ENCODE data around the gene FAM186B.

The FAM186B gene

DNA sequence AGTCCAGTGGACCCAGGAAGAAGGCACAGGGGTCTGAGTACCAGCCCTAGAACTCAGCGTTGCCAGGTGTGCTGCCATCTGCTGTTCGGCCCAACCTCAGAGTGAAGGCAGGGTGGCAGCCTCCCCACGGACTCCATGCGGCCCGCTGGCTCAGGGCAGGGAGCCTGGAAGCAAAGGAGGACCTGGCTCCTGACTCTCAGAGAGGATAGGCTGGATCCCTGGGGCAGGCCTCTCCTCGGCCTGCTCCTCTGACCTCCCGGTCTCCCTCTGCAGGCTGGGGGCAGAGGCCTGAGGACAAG lies 47.6 kb downstream of the FAM186B start:
- in situ Hi-C loops (cut with MboI; ENCODE audit: low pct_unique_long_range_greater_than_20kb, low sequenced_read_pairs), result no loop called here
- no peak for DNase-seq

DNA sequence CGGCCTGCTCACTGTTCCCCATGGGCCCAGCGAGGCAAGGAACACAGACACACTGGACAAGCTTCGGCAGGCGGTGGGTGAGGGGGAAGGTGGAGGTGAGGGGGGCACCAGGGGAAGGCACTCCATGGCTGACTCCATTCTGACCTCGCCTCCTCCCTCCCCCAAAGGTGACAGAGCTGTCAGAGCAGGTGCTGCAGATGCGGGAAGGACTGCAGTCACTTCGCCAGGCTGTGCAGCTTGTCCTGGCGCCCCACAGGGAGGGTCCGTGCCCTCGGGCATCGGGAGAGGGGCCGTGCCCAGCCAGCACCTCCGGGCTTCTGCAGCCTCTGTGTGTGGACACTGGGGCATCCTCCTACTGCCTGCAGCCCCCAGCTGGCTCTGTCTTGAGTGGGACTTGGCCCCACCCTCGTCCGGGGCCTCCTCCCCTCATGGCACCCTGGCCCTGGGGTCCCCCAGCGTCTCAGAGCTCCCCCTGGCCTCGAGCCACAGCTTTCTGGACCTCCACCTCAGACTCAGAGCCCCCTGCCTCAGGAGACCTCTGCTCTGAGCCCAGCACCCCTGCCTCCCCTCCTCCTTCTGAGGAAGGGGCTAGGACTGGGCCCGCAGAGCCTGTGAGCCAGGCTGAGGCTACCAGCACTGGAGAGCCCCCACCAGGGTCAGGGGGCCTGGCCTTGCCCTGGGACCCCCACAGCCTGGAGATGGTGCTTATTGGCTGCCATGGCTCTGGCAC lies 48.1 kb downstream of the FAM186B start:
- DNase-seq, result no peak
- in situ Hi-C loops (cut with MboI; ENCODE audit: low pct_unique_long_range_greater_than_20kb, low sequenced_read_pairs), result no loop called here

DNA sequence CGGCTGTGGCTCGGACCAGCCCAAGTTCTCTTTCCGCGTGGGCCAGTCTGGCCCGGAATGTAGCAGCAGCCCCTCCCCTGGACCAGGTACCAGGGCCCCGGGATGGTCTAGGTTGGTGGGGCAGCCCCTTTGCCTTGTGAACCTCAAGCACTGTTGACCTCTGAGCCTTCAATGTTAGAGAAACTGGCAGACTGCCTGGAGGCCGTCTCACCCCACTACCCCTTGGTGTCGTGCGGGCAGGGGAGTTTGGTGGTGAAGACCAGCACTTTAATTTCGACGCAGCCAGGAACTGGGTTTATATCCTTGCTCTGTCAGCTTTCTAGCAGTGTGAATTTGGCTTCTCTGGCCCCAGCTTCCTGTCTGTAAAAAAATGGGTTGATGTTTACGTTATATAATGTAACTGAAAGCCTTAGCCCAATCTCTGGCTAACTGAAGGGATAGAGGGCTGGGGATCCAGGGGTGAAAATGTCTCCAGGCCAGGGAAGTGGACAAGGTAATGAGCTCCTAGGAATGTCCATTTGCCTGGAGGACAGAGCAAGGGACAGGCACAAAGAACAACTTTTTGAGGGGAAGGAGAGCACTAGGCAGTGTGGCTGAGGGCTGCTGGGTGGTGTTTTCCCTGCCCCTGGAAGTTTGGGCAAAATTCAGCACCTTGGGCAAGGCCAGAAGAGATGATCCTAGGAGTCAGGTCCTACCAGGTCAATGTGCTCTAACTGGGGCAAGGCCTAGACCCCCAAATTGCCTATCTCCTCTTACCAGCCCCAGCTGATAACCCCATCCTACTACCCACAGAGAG lies 48.9 kb downstream of the FAM186B start:
- no peak for DNase-seq
- in situ Hi-C loops (cut with MboI; ENCODE audit: low pct_unique_long_range_greater_than_20kb, low sequenced_read_pairs), result no loop called here

GRCh38 chr12:49555631-49556390 lies 49.6 kb downstream of the FAM186B start:
- DNase-seq, result no peak
- in situ Hi-C loops (cut with MboI; ENCODE audit: low pct_unique_long_range_greater_than_20kb, low sequenced_read_pairs), result no loop called here

DNA sequence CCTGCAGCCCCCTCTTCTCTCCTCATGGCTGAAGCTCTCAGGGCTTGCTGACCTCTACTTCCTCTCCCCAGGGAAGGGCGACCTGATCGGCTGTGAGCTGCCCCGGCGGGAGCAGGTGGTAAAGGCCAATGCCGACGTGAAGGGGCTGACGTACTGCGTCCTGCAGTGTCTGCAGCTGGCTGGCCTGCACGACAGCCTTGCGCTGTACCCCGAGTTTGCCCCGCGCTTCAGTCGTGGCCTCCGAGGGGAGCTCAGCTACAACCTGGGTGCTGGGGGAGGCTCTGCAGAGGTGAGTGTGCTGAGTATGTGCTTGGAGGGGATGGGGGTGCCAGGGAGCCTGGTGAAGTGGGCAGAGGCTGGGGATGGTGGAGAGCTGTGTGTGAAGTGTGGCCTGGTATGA lies 51.2 kb downstream of the FAM186B start:
- no peak for DNase-seq
- in situ Hi-C loops (cut with MboI; ENCODE audit: low pct_unique_long_range_greater_than_20kb, low sequenced_read_pairs), result no loop called here

- peak; percentile 40 for DNase-seq
- in situ Hi-C loops (cut with MboI; ENCODE audit: low pct_unique_long_range_greater_than_20kb, low sequenced_read_pairs), result no loop called here
Observed at GRCh38 chr12:49553512-49554088, 51.8 kb downstream of the FAM186B start.

- no peak for DNase-seq
- in situ Hi-C loops (cut with MboI; ENCODE audit: low pct_unique_long_range_greater_than_20kb, low sequenced_read_pairs), result no loop called here
Observed at GRCh38 chr12:49552899-49553298, 52.5 kb downstream of the FAM186B start.

GRCh38 chr12:49552425-49552824 lies 53.0 kb downstream of the FAM186B start:
- DNase-seq, result no peak
- in situ Hi-C loops (cut with MboI; ENCODE audit: low pct_unique_long_range_greater_than_20kb, low sequenced_read_pairs), result no loop called here

GRCh38 chr12:49552014-49552413 lies 53.4 kb downstream of the FAM186B start:
- in situ Hi-C loops (cut with MboI; ENCODE audit: low pct_unique_long_range_greater_than_20kb, low sequenced_read_pairs), result no loop called here
- no peak for DNase-seq

GRCh38 chr12:49550693-49551252 lies 54.7 kb downstream of the FAM186B start:
- in situ Hi-C loops (cut with MboI; ENCODE audit: low pct_unique_long_range_greater_than_20kb, low sequenced_read_pairs), result no loop called here
- no peak for DNase-seq

GRCh38 chr12:49549735-49550692 lies 55.4 kb downstream of the FAM186B start:
- in situ Hi-C loops (cut with MboI; ENCODE audit: low pct_unique_long_range_greater_than_20kb, low sequenced_read_pairs), result no loop called here
- no peak for DNase-seq

DNA sequence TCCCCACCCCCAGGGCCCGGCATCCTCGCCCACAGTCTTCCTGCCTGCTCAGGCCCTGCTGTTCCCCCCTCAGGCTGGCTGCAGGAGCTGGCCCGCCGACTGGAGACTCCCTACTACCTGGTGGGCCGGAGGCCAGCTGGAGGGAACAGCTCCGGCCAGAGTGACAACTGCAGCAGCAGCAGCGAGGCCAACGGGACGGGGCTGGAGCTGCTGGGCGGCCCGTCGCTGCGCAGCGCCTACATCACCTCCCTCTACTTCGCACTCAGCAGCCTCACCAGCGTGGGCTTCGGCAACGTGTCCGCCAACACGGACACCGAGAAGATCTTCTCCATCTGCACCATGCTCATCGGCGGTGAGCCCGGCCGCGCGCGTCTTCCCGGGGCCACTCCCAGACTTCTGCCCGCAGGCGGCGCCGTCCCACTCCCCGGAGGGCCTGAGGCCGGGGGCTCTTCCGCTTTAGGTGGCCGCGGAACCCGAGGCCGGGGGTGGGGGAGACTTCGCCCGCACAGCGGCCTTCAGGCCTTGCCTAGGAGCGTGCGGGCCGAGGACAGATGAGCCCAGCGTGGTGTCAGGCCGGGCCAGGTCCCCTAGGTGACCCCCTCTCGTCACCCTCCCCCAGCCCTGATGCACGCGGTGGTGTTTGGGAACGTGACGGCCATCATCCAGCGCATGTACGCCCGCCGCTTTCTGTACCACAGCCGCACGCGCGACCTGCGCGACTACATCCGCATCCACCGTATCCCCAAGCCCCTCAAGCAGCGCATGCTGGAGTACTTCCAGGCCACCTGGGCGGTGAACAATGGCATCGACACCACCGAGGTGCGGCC lies 56.4 kb downstream of the FAM186B start:
- in situ Hi-C loops (cut with MboI; ENCODE audit: low pct_unique_long_range_greater_than_20kb, low sequenced_read_pairs), result no loop called here
- DNase-seq, result no peak

- in situ Hi-C loops (cut with MboI; ENCODE audit: low pct_unique_long_range_greater_than_20kb, low sequenced_read_pairs), result no loop called here
- no peak for DNase-seq
Observed at GRCh38 chr12:49548481-49548821, 57.0 kb downstream of the FAM186B start.

DNA sequence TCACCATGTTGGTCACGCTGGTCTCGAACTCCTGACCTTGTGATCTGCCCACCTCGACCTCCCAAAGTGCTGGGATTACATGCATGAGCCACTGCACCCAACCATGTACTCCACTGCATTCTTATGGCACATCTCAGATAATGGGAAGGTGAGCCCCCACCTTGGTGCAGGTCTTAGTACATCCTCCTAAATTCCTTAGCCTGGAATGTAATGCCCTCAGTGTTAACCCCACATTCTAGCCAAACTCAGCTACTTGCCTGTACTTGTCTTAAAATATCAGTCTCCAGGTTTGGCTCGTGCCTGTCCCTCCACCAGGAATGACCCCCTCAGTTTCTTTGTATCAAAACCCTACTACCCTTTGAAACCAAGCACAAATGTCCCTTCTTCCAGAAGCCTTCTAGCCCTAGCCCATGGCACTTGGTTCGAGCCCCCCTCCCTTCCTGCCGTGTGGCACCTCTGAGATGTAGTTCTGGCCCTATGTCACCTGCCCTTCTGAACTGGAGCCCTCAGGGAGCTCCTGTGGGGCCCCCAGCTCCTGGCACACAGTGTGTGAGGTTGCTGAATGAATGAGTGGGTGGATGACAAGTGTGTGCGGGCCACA lies 58.2 kb downstream of the FAM186B start:
- DNase-seq, result no peak
- in situ Hi-C loops (cut with MboI; ENCODE audit: low pct_unique_long_range_greater_than_20kb, low sequenced_read_pairs), result no loop called here

GRCh38 chr12:49546481-49546880 lies 59.0 kb downstream of the FAM186B start:
- no peak for DNase-seq
- in situ Hi-C loops (cut with MboI; ENCODE audit: low pct_unique_long_range_greater_than_20kb, low sequenced_read_pairs), result no loop called here

- DNase-seq, result no peak
- in situ Hi-C loops (cut with MboI; ENCODE audit: low pct_unique_long_range_greater_than_20kb, low sequenced_read_pairs), result no loop called here
Observed at GRCh38 chr12:49545815-49546214, 59.6 kb downstream of the FAM186B start.
